COLO668 (cell line): Measurements from ENCODE around the gene SRGAP1.
"Not testable (repeated sequence)": the region's sequence is repeated elsewhere in the genome, so short reads cannot be mapped to it uniquely, and the experiment has no call there.

ENCODE experiments used
- DNase-seq: peaks from one replicate; lab custom pipeline; 2025; ENCODE audit not compliant: unreplicated experiment; lab: John Stamatoyannopoulos, UW

SRGAP1 gene

GRCh38 chr12:64103825-64104740 lies 259.6 kb downstream of the SRGAP1 start:
- DNase-seq: no peak

DNA sequence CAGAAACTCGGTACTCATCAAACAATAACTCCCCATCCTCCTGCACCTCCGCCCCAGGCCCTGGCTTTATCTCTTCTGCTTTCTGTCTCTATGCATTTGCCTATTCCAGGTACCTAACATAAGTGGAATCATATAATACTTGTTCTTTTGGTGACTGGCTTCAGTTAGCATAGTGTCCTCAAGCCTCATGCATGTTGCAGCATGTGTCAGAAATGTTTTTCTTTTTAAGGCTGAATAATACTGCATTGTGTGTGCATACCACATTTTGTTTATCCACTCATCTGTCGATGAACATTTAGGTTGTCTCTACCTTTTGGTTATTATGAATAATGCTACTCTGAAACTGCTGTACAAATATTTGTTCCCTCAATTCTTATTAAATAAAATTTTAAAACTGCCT lies 260.5 kb downstream of the SRGAP1 start:
- no peak for DNase-seq

- no peak for DNase-seq
Measured at GRCh38 chr12:64107776-64108175, 263.3 kb downstream of the SRGAP1 start.

- no peak for DNase-seq
Measured at GRCh38 chr12:64109706-64110105, 265.2 kb downstream of the SRGAP1 start.

- no peak for DNase-seq
Measured at GRCh38 chr12:64110864-64111263, 266.4 kb downstream of the SRGAP1 start.

- no peak for DNase-seq
Measured at GRCh38 chr12:64116969-64117368, 272.5 kb downstream of the SRGAP1 start.

- DNase-seq: no peak
Measured at GRCh38 chr12:64120568-64120967, 276.1 kb downstream of the SRGAP1 start.

DNA sequence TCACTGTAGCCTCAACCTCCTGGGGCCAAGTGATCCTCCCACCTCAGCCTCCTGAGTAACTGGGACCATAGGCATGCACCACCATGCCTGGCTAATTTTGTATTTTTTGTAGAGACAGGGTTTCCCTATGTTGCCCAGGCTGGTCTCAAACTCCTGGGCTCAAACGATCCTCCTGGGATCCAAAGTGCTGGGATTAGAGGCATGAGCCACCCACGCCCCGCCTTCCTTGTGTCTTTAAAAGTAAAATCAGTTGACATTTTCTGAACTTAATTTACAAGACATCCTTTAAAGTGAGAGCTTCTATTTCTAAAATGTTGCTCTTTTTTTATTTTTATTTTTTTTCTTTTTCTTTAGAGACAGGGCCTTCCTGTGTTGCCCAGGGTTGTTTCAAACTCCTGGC lies 276.6 kb downstream of the SRGAP1 start:
- DNase-seq: not testable (repeated sequence)

DNA sequence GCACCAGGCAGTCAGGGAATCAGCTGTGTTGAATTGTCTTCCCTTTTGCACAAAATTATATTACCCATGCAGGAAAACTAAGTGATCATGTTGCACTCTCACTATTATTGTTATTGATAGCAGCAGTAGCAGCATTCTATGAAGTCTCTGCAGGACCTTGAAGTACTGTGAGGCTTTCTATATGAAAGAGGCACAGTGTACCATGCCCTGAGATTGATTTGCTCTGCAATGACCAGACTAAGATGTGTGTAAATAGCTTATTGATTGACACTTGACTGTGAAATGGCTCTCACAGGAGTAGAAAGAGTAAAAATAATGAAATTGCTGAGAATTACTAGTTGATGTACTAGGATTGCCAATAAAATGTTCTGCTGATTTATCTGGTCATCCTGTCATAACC lies 277.7 kb downstream of the SRGAP1 start:
- DNase-seq: no peak

- no peak for DNase-seq
Measured at GRCh38 chr12:64122995-64123394, 278.5 kb downstream of the SRGAP1 start.

DNA sequence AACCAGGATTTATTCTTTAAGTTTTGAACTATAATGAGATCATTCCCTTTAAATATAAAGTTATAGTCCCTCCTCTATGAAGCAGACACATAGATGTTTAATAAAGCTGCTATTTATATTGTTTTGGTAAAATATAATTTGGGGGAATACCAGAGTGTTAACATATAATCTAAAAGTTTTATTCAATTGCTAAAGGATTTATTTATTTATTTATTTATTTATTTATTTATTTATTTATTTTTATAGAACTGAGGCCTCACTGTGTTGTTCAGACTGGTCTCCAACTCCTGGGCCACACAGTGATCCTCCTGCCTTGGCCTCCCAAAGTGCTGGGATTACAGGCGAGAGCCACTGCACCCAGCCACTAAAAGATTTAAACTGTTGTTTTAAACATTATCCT lies 278.9 kb downstream of the SRGAP1 start:
- no peak for DNase-seq

DNA sequence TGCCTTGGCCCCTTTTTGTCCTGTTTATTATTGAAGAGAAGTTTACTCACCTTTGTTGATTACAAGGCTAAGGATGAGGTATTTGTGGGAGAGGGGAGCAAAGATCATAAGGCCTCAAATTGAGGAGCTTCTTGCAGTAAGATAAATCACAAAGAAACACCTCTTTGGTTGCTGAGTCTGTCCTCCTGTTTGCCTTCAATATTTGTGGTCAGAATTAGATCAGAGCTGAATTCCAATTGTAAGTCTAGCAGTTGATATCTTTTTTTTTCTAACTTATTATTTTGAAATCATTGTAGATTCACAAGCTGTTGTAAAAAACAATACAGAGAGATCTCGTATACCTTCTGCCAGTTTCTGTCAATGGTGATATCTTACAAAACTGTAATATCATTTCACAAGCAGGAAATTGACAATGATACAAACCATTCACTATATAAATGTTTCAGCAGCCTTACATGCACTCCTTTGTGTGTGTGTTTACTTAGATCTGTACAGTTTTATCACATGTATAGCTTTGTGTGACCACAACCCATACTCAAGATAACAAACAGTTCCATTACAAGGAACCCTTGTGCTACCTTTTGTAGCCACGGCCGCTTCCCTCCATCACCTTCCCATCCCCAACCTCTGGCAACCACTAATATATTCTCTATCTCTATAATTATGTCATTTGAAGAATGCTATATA lies 280.2 kb downstream of the SRGAP1 start:
- peak; percentile 20 for DNase-seq

GRCh38 chr12:64125913-64126312 lies 281.4 kb downstream of the SRGAP1 start:
- DNase-seq: no peak

DNA sequence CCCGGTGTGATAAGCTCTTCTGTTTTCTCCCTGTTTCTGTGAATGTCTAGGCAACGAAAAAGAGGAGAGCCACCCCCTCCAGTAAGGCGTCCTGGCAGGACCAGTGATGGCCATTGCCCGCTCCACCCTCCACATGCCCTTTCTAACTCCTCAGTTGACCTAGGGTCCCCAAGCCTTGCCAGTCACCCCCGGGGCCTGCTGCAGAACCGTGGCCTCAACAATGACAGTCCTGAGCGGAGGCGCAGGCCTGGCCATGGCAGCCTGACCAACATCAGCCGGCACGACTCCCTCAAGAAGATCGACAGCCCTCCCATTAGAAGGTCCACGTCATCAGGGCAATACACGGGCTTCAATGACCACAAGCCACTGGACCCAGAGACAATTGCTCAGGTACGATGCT lies 283.3 kb downstream of the SRGAP1 start:
- DNase-seq: no peak

- DNase-seq: no peak
Measured at GRCh38 chr12:64128366-64128765, 283.9 kb downstream of the SRGAP1 start.

DNA sequence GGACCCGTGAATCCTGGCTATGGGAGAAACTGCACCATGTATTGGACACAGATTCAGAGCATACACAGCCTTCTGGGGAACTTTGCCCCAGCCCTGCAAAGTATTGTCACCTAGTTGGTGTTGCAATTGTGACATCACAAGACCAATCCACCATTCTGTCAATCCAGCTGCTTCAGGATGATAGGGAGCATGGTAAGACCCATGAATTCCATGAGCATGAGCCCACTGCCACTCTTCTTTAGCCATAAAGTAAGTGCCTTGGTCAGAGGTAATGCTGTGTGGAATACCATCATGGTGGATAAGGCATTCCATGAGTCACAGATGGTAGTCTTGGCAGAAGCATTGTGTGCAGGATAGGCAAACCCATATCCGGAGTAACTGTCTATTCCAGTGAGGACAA lies 286.0 kb downstream of the SRGAP1 start:
- DNase-seq: not testable (repeated sequence)

DNA sequence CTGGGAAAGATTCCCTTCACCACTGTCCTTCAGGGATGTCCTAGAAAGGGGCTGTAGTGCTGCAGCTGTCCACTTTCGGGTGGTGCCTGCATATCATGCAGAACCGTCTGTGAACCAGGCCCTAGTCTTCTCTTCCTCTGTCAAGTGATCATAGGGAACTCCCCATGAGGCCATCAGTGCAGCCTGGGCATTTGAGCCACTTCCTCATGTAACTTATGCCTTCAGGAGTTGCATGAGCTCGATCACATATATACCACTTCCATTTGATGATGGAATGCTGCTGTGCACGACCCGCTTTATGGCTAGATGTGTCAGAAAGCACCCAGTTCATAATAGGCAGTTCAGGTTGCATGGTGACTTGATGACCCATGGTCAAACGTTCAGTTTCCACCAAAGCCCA lies 287.0 kb downstream of the SRGAP1 start:
- not testable (repeated sequence) for DNase-seq

GRCh38 chr12:64132672-64133071 lies 288.2 kb downstream of the SRGAP1 start:
- DNase-seq: not testable (repeated sequence)

DNA sequence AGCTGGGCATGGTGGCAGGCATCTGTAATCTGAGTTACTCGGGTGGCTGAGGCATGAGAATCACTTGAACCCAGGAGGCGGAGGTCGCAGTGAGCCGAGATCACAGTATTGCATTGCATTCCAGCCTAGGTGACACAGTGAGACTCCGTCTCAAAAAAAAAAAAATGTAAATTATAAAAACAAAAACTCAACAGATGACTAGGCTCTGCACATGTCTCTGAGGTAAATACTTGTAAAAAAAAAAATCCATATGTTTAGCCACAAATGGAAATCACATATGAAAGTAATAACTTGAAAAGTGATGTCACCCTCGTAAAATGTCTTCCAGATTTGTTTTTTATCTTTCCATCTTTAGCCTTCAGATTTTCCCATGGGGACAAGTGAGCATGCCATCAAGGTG lies 292.6 kb downstream of the SRGAP1 start:
- DNase-seq: no peak

DNA sequence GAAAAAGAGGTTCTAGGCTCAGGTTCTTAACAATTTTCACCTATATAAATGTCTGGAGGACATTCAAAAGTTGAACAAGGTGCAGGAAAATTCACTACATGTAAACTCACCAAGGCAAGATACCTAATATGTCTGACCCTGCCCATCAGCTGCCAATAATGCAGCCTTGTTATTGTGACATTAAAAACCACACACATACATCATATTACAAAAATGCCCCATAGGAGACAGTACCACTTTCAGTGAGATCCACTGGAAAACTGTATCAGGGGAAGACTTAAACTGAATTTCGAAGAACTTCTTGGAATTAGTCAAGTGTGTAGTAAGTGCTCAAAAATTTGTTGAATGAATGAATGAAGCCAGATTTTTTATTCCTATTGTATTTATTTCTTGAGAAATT lies 294.5 kb downstream of the SRGAP1 start:
- DNase-seq: no peak

DNA sequence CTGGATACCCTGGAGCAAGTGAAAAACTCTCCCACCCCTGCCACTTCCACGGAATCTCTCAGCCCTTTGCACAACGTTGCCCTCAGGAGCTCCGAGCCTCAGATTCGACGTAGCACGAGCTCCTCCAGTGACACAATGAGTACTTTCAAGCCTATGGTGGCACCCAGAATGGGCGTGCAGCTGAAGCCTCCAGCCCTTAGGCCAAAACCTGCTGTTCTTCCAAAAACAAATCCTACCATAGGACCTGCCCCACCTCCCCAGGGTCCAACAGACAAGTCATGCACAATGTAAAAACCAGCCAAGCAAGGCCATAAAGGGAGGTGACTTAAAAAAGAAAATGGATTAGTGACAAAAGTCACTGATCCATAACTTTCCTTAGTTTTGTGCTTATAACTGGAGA lies 297.9 kb downstream of the SRGAP1 start:
- DNase-seq: no peak

DNA sequence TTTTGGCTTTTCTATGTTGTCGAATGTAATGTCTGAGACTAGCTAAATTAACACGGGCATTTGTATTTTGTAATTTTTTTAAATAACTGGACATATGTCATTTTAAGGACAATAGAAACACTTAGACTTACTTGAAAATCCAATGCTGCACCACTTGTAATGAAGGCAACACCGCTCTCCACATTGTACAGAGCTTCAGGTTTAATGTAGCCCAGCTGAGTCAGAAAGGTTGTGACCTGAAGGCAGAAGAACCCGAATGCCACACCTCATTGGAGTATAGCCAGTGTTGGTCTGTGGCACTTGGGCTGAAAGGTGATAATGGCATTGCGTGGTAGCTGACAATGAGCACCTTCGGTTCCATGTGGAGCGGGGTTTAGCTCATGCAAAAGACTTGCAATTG lies 298.3 kb downstream of the SRGAP1 start:
- no peak for DNase-seq
